Mononuclear cell (primary cell): Measurements from ENCODE around the gene ROGDI. TPM values are rescaled to one million over a fixed set of nuclear protein-coding genes. Genes with fewer than 3 reads are reported as not detected.
"Not testable (repeated sequence)": the region's sequence is repeated elsewhere in the genome, so short reads cannot be mapped to it uniquely, and the experiment has no call there.

Experiments used
- H3K27me3 ChIP-seq: 2 replicates; pipeline ENCODE4 v1.6.0; 2011; ENCODE audit warnings: low read length, control low read depth; ENCODE audit not compliant: insufficient read depth
- H3K4me1 ChIP-seq: 2 replicates; pipeline ENCODE4 v1.5.1; 2011; ENCODE audit warnings: mild to moderate bottlenecking, low read length, control low read depth; ENCODE audit not compliant: insufficient read depth
- H3K4me3 ChIP-seq: 2 replicates; pipeline ENCODE4 v1.5.1; 2011; ENCODE audit warnings: mild to moderate bottlenecking, low read length, moderate library complexity
- H3K9me3 ChIP-seq: 2 replicates; pipeline ENCODE4 v1.5.1; 2011; ENCODE audit warnings: low read depth, mild to moderate bottlenecking, control low read depth, low read length
- total RNA-seq: library from RNA; depleted of rRNA; stranded (reverse); fragments of >200 nt; gene quantifications from one replicate; pipeline ENCODE4 v1.2.3, GENCODE V29; 2012

The ROGDI gene
- total RNA-seq, 1 donor, result 19.3 TPM

- H3K4me3 ChIP-seq, result no peak overlapping the region
- no peaks in the 10 kb centered on the region for H3K4me1 ChIP-seq
- H3K27me3 ChIP-seq, result no peaks in the 10 kb centered on the region
- no peaks in the 10 kb centered on the region for H3K9me3 ChIP-seq
Observed at GRCh38 chr16:4788489-4788889, 13.9 kb downstream of the ROGDI start.

DNA sequence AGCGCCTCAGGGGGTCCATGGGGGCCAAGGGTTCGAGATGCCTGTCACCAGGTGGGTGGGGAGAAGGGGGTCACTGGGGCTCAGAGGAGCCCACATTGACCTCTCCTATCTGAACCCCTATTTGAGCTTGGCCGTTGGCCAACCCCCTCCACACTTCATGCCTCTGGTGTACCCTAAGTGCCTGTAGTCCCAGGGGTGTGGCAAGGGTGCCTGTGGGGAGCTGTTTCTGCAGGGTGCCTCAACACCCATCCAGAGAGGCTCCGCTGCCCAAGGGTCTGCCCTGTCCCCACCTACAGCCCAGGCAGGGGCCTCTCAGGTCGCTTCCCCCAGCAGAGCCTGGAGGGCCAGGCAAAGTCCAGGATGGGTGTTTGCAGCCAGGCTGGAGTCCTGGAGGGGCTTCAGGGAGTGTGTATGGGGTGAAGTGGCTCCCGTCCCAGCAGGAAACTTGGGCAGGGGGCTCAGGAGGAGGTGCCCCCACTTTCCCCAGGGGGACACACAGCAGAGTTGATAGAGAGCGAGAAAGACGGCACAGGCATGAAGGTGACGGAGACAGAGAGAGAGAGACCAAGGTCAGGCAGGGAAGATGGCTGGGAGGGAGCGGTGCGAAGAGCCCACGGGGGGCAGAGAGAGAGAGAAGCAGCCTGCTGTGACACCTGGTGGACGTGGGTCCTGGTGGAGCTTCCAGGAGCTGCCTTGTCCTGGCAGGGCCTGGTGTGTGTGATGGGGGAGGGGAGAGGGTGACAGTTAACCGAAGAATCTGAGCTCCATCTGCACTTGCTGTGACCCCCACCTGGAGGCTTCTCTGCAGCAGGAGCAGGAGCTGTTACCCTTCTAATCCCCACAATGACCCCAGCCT, 14.6 kb downstream of the ROGDI start, which contains the start of gene SEPTIN12:
Gene SEPTIN12, minus strand, starts transcription at position 719 of the 856 bp plus-strand sequence. Its CDS starts 700 bp downstream, at position 19.
- H3K4me3 ChIP-seq, result no peak within 1 kb of the TSS
- H3K9me3 ChIP-seq, result no peaks in the 10 kb centered on the region
- no peaks in the 10 kb centered on the region for H3K27me3 ChIP-seq

GRCh38 chr16:4787068-4787467, 15.4 kb downstream of the ROGDI start:
- no peak overlapping the region for H3K4me3 ChIP-seq
- no peaks in the 10 kb centered on the region for H3K27me3 ChIP-seq
- peaks cover 5% of the 10 kb centered on the region for H3K4me1 ChIP-seq
- H3K9me3 ChIP-seq, result no peaks in the 10 kb centered on the region

More for the DNA sequence above, 14.6 kb downstream of the ROGDI start, which contains the start of gene SEPTIN12:
- no peaks in the 10 kb centered on the region for H3K4me1 ChIP-seq

GRCh38 chr16:4785758-4786433, 16.5 kb downstream of the ROGDI start:
- H3K27me3 ChIP-seq, result no peaks in the 10 kb centered on the region

GRCh38 chr16:4784444-4784987, 17.9 kb downstream of the ROGDI start:
- H3K4me3 ChIP-seq, H3K27me3 ChIP-seq, H3K9me3 ChIP-seq: not testable (repeated sequence)
- H3K4me1 ChIP-seq, result peaks cover 10% of the 10 kb centered on the region

More at GRCh38 chr16:4785758-4786433, 16.5 kb downstream of the ROGDI start:
- Histone ChIP-seq H3K4me3 (no peak overlapping the region), H3K9me3 (no peaks in the 10 kb centered on the region), H3K4me1 (peaks cover 10% of the 10 kb centered on the region)

DNA sequence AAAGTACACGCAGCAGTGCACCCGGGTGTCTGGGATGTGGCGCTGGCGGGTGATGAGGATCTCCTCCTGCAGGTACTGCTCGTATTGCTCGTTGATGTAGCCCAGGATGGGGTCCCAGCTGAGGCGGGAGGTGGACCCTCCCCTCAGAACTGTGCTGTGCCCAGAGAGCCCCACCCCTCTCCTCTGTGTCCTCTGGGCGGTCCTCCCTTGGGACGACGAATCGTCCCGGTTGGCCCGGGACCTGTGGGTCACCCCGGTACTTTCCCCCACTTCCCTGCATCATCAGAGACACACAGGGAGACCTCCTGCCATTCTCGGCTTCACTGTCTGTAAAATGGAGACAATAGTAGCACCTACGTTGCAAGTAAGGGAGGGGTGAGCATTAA, 18.5 kb downstream of the ROGDI start:
- Histone ChIP-seq H3K27me3 (no peaks in the 10 kb centered on the region), H3K9me3 (no peaks in the 10 kb centered on the region), H3K4me1 (peaks cover 10% of the 10 kb centered on the region), H3K4me3 (no peak overlapping the region)

DNA sequence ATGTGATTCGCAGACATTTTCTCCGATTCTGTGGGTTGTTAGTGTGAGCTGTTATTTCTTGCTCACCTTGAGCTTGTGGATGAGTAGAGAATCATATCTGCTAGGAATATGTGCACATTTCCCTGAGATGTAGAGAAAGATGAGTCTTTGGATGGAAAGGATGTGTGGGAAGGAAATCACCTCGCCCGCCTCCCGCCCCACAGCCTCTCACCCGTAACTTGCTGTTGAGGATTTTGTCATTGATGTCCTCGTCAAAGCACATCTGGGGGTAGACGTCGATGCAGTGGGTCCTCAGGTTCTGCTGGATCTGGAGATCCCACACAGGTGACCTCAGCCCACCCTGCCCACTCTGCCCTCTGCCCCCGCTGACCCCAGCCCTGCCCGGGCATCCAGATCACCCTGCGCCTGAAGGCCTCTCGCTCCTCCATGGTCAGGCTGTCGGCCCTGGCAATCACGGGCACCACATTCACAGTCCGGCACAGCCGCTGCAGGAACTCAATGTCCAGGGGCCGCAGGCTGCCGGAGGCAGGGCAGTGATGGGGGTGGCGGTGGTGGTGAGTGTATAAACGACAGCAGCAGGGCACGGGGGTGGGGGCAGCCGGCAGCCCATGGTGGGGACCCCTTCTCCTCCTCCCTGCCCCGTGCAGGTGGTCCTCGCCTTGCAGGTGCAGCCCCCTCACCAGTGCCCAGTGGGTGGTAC, 19.0 kb downstream of the ROGDI start:
- H3K27me3 ChIP-seq, result no peaks in the 10 kb centered on the region
- H3K9me3 ChIP-seq, result no peaks in the 10 kb centered on the region
- H3K4me1 ChIP-seq, result peaks cover 10% of the 10 kb centered on the region
- H3K4me3 ChIP-seq, result no peak overlapping the region

GRCh38 chr16:4780235-4780634, 22.2 kb downstream of the ROGDI start:
- H3K4me3 ChIP-seq, result no peak overlapping the region
- no peaks in the 10 kb centered on the region for H3K27me3 ChIP-seq
- no peaks in the 10 kb centered on the region for H3K9me3 ChIP-seq
- H3K4me1 ChIP-seq, result peaks cover 10% of the 10 kb centered on the region

DNA sequence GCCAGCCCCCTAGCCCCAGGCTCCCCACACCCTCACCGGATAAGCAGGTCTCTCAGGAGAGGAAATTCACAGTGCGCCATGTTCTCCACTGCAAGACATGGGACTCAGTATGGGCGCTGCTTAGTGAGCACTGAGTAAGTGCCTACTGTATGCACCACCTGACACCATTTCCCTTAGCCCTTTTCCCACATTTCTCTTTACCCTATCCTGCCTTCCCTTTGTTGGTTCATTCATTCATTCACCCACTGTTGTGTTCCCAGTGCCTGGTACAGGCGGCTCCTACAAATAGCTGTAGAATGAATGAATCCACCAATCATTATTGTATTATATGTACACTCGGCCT, 24.4 kb downstream of the ROGDI start:
- Histone ChIP-seq H3K4me1 (peaks cover 10% of the 10 kb centered on the region), H3K27me3 (no peaks in the 10 kb centered on the region), H3K9me3 (no peaks in the 10 kb centered on the region), H3K4me3 (no peak overlapping the region)

DNA sequence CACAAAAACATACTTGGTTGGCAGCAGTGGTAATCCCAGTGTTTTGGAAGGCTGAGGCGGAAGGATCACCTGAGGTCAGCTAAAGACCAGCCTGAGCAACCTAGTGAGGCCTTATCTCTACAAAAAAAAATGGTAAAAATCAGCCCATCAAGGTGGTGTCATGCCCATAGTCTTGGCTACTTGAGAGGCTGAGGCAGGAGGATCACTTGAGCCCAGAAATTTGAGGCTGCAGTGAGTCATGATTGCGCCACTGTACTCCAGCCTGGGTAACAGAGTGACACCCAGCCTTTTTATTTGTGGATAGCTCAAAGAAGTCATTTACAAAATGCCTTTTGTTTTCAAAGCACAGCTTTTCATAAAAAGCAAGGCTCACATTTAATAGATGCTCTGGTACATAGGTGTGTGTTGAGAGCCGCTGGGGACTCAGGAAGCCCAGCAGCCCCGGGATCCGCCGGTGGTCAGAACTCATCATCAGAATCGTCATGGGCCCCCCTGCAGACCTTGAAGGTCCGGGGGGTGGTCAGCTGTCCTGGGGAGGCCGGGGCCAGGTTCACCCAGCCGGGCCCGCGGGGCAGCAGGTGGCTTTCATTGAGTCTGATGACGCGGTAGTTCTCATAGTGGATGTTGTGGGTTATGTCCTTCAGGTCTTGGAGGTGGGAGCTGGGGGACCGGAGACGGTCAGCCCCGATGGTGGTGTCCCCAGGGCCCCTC, 24.9 kb downstream of the ROGDI start:
- Histone ChIP-seq H3K4me1 (peaks cover 9% of the 10 kb centered on the region), H3K27me3 (no peaks in the 10 kb centered on the region), H3K4me3 (no peak overlapping the region), H3K9me3 (no peaks in the 10 kb centered on the region)

DNA sequence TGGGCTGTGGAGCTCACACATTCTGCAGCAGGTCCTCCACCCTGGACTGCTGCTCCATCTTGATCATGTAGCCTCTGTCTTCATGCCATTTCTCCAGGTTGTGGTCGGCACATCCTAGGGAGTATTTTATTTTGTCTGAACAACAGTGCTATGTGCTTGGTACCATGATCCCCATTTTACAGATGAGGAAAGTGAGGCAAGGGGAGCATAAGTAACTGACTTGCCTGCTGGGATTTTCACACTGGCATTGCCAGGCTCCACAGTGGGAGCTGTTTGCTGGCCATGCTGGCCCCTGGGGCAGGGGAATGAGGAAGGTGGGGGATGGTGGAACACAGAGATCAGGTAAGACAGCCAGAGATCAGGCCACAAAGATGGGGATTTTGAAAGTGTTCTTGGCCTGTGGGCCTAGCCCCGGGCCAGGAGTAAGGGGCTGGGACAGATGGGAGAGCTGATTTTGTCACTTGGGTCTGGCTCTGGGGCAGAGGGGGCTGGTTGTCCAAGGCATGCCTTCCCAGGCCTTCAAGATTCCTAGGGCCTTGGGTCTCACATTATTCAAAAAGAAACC, 26.2 kb downstream of the ROGDI start:
- no peaks in the 10 kb centered on the region for H3K9me3 ChIP-seq
- no peaks in the 10 kb centered on the region for H3K27me3 ChIP-seq
- H3K4me1 ChIP-seq, result peaks cover under 1% of the 10 kb centered on the region
- no peak overlapping the region for H3K4me3 ChIP-seq

GRCh38 chr16:4775005-4775404, 27.4 kb downstream of the ROGDI start:
- Histone ChIP-seq H3K9me3 (no peaks in the 10 kb centered on the region), H3K4me1 (no peaks in the 10 kb centered on the region), H3K4me3 (no peak overlapping the region), H3K27me3 (no peaks in the 10 kb centered on the region)

GRCh38 chr16:4772351-4772750, 30.1 kb downstream of the ROGDI start:
- Histone ChIP-seq H3K9me3 (no peaks in the 10 kb centered on the region), H3K27me3 (no peaks in the 10 kb centered on the region), H3K4me1 (peaks cover 16% of the 10 kb centered on the region)

DNA sequence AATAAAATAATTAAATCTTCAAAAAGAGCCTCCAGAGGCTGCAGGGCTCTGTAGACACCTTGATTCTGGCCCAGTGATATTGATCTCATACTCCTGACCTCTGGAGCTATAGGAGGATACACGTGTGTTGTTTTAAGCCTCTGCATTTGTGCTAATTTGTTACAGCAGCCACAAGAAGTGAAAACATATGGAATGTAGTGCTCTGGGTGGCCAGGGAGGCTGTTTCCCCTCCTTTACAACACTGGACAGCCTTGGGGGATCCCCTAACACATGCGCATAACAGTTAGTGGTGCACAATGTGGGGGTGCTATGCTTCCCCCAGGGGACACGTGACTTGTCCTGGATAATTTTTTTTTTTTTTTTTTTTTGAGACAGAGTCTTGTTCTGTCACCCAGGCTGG, 30.8 kb downstream of the ROGDI start:
- Histone ChIP-seq H3K27me3 (no peaks in the 10 kb centered on the region), H3K4me1 (peaks cover 20% of the 10 kb centered on the region)

More at GRCh38 chr16:4772351-4772750, 30.1 kb downstream of the ROGDI start:
- H3K4me3 ChIP-seq, result no peak overlapping the region

More for the DNA sequence above, 30.8 kb downstream of the ROGDI start:
- Histone ChIP-seq H3K4me3 (no peak overlapping the region), H3K9me3 (no peaks in the 10 kb centered on the region)
